ENCODE results near the gene NFATC2IP. TPM values are rescaled to one million over a fixed set of nuclear protein-coding genes. Genes with fewer than 3 reads are reported as not detected.

NFATC2IP gene
- total RNA-seq, 1 donor from 2014 or later, result 32.6 TPM

- H3K27me3 ChIP-seq (ENCODE audit: insufficient read depth, low read length), result no peaks in the 10 kb centered on the region
- Mint-ChIP-seq H3K9me3 (ENCODE audit: unreplicated experiment) (no peaks in the 10 kb centered on the region), H3K4me3 (ENCODE audit: unreplicated experiment) (peak overlapping the region; percentile 84), H3K27ac (ENCODE audit: unreplicated experiment) (no peak overlapping the region), H3K27me3 (ENCODE audit: low read depth, unreplicated experiment) (no peaks in the 10 kb centered on the region), H3K36me3 (ENCODE audit: low read depth, unreplicated experiment) (no peaks in the 10 kb centered on the region), H3K4me1 (ENCODE audit: low read depth, unreplicated experiment) (peaks cover 6% of the 10 kb centered on the region)
- TF ChIP-seq CTCF (IDR thresholded peaks at IDR 0.05; ENCODE audit: insufficient read depth, low read depth, low read length) (no peak), EZH2 (IDR thresholded peaks at IDR 0.05; ENCODE audit: insufficient read depth, low read length) (no peak)
- H3K4me3 ChIP-seq (ENCODE audit: insufficient read depth, low read depth, low read length), result peak overlapping the region; percentile 79
- peaks cover 12% of the 10 kb centered on the region for H4K20me1 ChIP-seq (ENCODE audit: insufficient read depth, low read length)
- H3K27ac ChIP-seq (ENCODE audit: low read depth, low read length), result no peak overlapping the region
- H3K9me3 ChIP-seq (ENCODE audit: insufficient read depth, low read depth, low read length), result no peaks in the 10 kb centered on the region
- H3K9ac ChIP-seq (ENCODE audit: low read length), result peak overlapping the region; percentile 52
- peak overlapping the region; percentile 99 for H3K4me2 ChIP-seq (ENCODE audit: low read length)
- no peak for DNase-seq (ENCODE audit: low read depth)
- H3K4me1 ChIP-seq (ENCODE audit: insufficient read depth, low read length), result peaks cover 4% of the 10 kb centered on the region
- no peaks in the 10 kb centered on the region for H3K36me3 ChIP-seq (ENCODE audit: insufficient read depth, low read length)
- peaks cover 7% of the 10 kb centered on the region for H3K79me2 ChIP-seq (ENCODE audit: insufficient read depth, low read length)
- no peak for FAIRE-seq
- H2AFZ ChIP-seq (ENCODE audit: low read depth, low read length), result peak overlapping the region; percentile 26
Observed at GRCh38 chr16:28924399-28924761, 26.4 kb upstream of the NFATC2IP start.

GRCh38 chr16:28924762-28925385 is 25.9 kb upstream of the NFATC2IP start, which contains the start of gene RABEP2:
TSS of gene RABEP2 (minus strand) at chr16:28925238. CDS start at chr16:28925163, 75 bp downstream.
- FAIRE-seq, result no peak
- Histone ChIP-seq H3K36me3 (ENCODE audit: insufficient read depth, low read length) (no peaks in the 10 kb centered on the region), H3K9me3 (ENCODE audit: insufficient read depth, low read depth, low read length) (no peaks in the 10 kb centered on the region), H3K27ac (ENCODE audit: low read depth, low read length) (peak within 1 kb of the TSS; percentile 88), H3K9ac (ENCODE audit: low read length) (peak within 1 kb of the TSS; percentile 93), H3K4me3 (ENCODE audit: insufficient read depth, low read depth, low read length) (peak within 1 kb of the TSS; percentile 79), H4K20me1 (ENCODE audit: insufficient read depth, low read length) (peaks cover 12% of the 10 kb centered on the region), H3K4me2 (ENCODE audit: low read length) (peak within 1 kb of the TSS; percentile 99), H3K27me3 (ENCODE audit: insufficient read depth, low read length) (no peaks in the 10 kb centered on the region), H3K4me1 (ENCODE audit: insufficient read depth, low read length) (peaks cover 4% of the 10 kb centered on the region), H2AFZ (ENCODE audit: low read depth, low read length) (peak within 1 kb of the TSS; percentile 92), H3K79me2 (ENCODE audit: insufficient read depth, low read length) (peaks cover 7% of the 10 kb centered on the region)
- Mint-ChIP-seq H3K36me3 (ENCODE audit: low read depth, unreplicated experiment) (no peaks in the 10 kb centered on the region), H3K4me3 (ENCODE audit: unreplicated experiment) (peak within 1 kb of the TSS; percentile 92), H3K27me3 (ENCODE audit: low read depth, unreplicated experiment) (no peaks in the 10 kb centered on the region), H3K4me1 (ENCODE audit: low read depth, unreplicated experiment) (peaks cover 6% of the 10 kb centered on the region), H3K27ac (ENCODE audit: unreplicated experiment) (peak within 1 kb of the TSS; percentile 99), H3K9me3 (ENCODE audit: unreplicated experiment) (no peaks in the 10 kb centered on the region)
- TF ChIP-seq CTCF (IDR thresholded peaks at IDR 0.05; ENCODE audit: insufficient read depth, low read depth, low read length) (no peak), EZH2 (IDR thresholded peaks at IDR 0.05; ENCODE audit: insufficient read depth, low read length) (no peak)
- DNase-seq (ENCODE audit: low read depth), result peak; percentile 56

Measured in astrocyte (in vitro differentiated cells and primary cell).